HG03196 (cell line): Measurements from ENCODE around the gene RABGAP1.

Experiments
- ATAC-seq: cut with Tn5 transposase; IDR thresholded peaks from one replicate; pipeline ENCODE4 v1.9.1; 2021; ENCODE audit not compliant: unreplicated experiment

RABGAP1 gene

GRCh38 chr9:122944960-122945888, 4.4 kb downstream of the RABGAP1 start:
- ATAC-seq: no peak

GRCh38 chr9:122946461-122947005, 5.7 kb downstream of the RABGAP1 start:
- ATAC-seq: no peak

DNA sequence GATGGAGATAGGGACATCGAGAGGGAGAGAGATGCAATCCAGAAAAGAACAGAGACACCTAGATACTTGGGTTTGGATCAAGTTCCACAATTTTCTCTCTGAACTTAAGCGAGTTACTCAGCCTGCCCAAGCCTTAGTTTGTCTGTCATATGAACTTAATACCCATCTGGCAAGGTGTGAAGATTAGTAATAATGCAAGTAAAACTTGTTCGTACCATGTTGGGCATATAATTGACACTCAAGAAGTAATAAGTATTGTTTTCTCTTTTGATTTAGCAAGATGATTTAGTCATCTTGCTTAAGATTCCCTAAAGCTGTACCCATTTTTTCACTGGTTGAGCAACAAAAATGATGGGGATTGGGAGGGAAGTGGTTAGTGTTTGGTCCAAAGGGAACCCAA, 7.5 kb downstream of the RABGAP1 start:
- peak; percentile 54 for ATAC-seq

DNA sequence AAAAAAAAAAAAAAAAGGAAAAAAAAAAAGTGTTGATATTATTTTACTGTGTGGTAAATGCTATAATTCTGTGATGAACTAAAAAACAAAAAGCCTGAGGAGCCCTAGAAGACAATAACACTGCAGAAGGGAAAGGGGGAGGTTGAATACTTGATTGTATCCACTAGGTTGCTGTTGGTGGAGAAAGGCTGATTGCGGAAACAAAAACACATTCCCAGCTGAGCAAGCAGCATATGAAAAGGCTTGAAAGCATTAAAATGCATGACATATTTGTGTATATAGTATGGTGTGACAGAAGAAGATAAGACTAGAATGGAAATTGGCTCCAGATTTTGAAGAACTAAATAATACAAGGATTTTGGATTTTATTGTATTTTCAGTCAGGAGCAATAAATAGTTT, 8.9 kb downstream of the RABGAP1 start:
- ATAC-seq: no peak

DNA sequence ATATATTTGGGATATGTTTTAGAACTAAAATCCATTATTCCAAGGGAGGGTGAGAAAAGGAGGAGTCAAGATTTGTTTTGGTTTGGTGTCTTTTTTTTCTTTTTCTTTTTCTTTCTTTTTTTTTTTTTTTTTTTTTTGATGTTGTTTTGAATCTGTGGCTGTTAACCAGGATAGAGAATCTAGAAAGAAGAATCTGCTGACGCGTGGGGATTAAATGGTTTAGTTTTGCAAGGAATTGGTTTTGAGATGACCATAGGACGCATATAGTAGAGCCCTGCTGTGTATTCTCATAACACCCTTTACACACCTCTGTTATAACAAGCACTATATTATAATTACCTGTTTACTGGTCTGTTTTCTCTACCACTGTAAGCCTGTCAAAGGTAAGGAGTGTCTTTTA, 9.4 kb downstream of the RABGAP1 start:
- no peak for ATAC-seq

- ATAC-seq: no peak
Observed at GRCh38 chr9:122951056-122951455, 10.2 kb downstream of the RABGAP1 start.

- no peak for ATAC-seq
Observed at GRCh38 chr9:122954253-122954691, 13.5 kb downstream of the RABGAP1 start.

GRCh38 chr9:122955961-122956360, 15.1 kb downstream of the RABGAP1 start:
- no peak for ATAC-seq

DNA sequence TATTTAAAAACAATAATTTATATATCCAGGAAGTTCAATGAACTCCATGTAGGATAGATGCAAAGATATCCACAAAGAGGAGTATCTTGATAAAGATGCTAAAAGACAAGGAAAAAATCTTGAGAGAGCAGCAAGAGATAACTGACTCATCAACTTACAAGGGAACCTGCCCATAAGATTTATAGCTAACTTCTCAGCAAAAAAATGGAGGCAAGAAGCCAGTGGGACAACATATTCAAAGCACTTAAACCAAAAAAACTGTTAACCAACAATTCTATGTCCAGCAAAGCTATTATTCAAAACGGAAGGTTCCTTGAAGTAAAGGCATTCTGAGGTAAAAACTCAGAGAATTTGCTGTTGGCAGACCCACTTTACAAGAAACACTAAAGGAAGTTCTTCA, 20.3 kb downstream of the RABGAP1 start:
- no peak for ATAC-seq

DNA sequence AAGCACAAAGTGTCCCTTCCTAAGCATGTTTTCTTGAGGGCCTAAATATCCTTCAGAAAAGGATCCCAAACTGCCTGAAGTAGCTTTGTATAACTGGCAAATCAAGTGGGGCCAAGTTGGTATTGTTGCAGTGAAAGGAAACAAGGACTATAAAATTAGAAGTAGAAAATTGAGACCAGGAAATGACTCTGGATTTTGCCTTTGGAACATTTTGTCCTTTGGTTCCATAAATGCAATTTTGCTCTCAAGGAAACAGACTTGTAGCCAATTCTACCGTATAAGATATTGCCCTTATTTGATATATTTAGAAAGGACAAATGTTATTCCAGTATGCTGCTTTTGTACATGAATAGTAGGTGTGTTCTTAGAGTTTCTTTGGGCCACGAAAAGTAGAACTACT, 34.4 kb downstream of the RABGAP1 start:
- no peak for ATAC-seq

GRCh38 chr9:122978601-122979000, 37.8 kb downstream of the RABGAP1 start:
- ATAC-seq: no peak

GRCh38 chr9:122986010-122986409, 45.2 kb downstream of the RABGAP1 start:
- no peak for ATAC-seq

DNA sequence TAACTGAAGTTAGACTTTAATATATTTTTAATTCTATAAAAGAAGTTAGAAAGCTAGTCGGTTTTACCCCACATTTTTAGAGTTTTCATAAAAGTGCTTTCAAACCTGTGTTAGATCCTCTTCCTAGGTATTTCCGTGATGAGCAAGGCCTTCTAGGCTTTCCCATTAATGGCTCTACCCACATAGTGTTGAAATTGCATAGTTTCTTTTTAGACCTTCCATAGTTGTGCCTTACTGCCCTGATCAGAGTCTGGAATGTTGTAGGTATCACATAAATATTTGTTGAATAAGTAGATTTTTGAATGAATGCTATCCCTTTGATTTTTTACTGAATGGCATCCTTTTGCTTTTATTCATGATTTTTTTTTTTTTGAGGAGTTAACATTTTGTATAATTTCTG, 47.3 kb downstream of the RABGAP1 start:
- ATAC-seq: no peak

- ATAC-seq: peak; percentile 50
Observed at GRCh38 chr9:122988920-122989621, 48.3 kb downstream of the RABGAP1 start.

DNA sequence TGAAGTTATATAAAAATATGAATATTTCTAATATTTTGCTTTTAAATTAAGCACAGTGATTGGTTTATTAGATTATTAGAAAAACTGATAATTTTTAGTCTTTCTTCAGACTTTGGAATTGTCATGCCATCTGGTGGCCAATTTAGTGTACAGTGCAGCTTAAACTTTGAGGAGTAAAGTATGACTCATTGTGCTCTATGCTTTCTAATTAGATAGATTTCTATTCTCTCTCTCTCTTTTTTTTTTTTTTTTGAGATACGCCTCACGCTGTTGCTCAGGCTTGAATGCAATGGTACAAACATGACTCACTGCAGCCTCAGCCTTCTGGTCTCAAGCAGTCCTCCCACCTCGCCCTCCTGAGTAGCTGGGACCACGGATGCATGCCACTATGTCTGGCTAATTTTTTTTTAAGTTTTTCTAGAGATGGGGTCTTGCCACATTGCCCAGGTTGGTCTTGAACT, 50.6 kb downstream of the RABGAP1 start:
- ATAC-seq: peak; percentile 51

- ATAC-seq: no peak
Observed at GRCh38 chr9:122996586-122996985, 55.8 kb downstream of the RABGAP1 start.

GRCh38 chr9:122998448-122998847, 57.6 kb downstream of the RABGAP1 start:
- no peak for ATAC-seq

GRCh38 chr9:123000371-123001068, 59.7 kb downstream of the RABGAP1 start:
- no peak for ATAC-seq

GRCh38 chr9:123002754-123003153, 61.9 kb downstream of the RABGAP1 start:
- ATAC-seq: no peak

DNA sequence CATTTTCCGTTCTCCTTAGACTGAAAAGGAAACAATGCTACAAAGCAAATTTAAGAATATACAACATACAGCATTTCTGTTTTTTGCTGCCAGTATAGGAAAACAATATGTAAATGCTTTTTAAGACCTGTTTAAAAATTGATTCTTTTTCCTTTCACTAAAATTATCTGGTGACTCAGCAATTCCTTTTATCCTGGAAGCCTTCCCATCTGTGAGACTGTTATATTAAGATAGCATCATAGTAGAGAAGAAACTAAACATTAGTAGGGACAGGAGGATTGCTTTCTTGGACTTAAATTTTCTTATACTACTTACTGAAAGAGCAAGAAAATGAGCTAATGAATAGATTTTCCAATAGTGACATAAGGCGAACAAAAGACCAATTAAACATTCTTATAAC, 62.6 kb downstream of the RABGAP1 start:
- no peak for ATAC-seq

- no peak for ATAC-seq
Observed at GRCh38 chr9:123005964-123006363, 65.1 kb downstream of the RABGAP1 start.
